PFSK-1 (cell line): ENCODE data around the gene CPSF4L.

Source experiments
- FOXP2 ChIP-seq: optimal IDR thresholded peaks from 2 replicates; pipeline ENCODE3; 2011; ENCODE audit warnings: borderline replicate concordance, control low read depth, inconsistent platforms; ENCODE audit not compliant: insufficient read depth; ENCODE audit errors: extremely low read length, extremely low read depth
- POLR2AphosphoS5 ChIP-seq: IDR thresholded peaks from 2 replicates; pipeline ENCODE4 v1.6.1; 2012; ENCODE audit warnings: low read depth, mild to moderate bottlenecking, control low read depth, low read length, moderate library complexity
- REST ChIP-seq, 2 experiments: IDR thresholded peaks; 2 replicates each; pipeline versions ENCODE4 v1.6.1 to v1.8.0; 2011 to 2012; ENCODE audit warnings: low read depth in 2 of 2, low read length in 2 of 2, control low read depth in 1 of 2, inconsistent platforms in 1 of 2, mild to moderate bottlenecking in 1 of 2, moderate library complexity in 1 of 2; ENCODE audit not compliant: insufficient read depth in 1 of 2
- SIN3A ChIP-seq: IDR thresholded peaks from 2 replicates; pipeline ENCODE4 v1.6.1; 2012; ENCODE audit warnings: mild to moderate bottlenecking, low read length, moderate library complexity, borderline replicate concordance; ENCODE audit not compliant: insufficient read depth
- TAF1 ChIP-seq: IDR thresholded peaks from 2 replicates; pipeline ENCODE4 v1.6.1; 2012; ENCODE audit warnings: low read length, control low read depth, borderline replicate concordance; ENCODE audit not compliant: insufficient read depth

- TF ChIP-seq POLR2AphosphoS5 (no peak; the same call in 1 of the 2 replicates), SIN3A (no peak), REST (IDR thresholded peaks at IDR 0.05; ENCODE audit: insufficient read depth in 1 of 2, low read depth in 2 of 2, low read length in 2 of 2) (no peak), TAF1 (no peak), FOXP2 (no peak)
Observed at GRCh38 chr17:73198930-73199260, 62.8 kb downstream of the CPSF4L start.
